Esophagus muscularis mucosa (tissue), 4 donors: ENCODE results near the gene FBXW2.

Experiments
- EP300 ChIP-seq: sonication (generic); formaldehyde crosslinking; IDR thresholded peaks from one replicate; pipeline ENCODE4 v1.6.1; 2017; ENCODE audit warnings: antibody characterized with exemption
- POLR2A ChIP-seq: fragments of 450-650 bp; IDR thresholded peaks from one replicate; pipeline ENCODE4 v1.6.1; 2017; ENCODE audit warnings: antibody characterized with exemption, moderate library complexity, mild to moderate bottlenecking, low read depth
- POLR2AphosphoS5 ChIP-seq, 2 donors: sonication (generic); formaldehyde crosslinking; IDR thresholded peaks; one replicate each; pipeline ENCODE4 v1.6.1; 2017; ENCODE audit warnings: antibody characterized with exemption in 2 of 2
- TF ChIP-seq, protein P1 (sequence below), 3 experiments: fragments of 200-600 bp in 2 of 3; fragments of 450-650 bp in 1 of 3; sonication (generic) in 2 of 3; IDR thresholded peaks; one replicate each; pipeline ENCODE4 v1.5.1; 2017 to 2019; ENCODE audit warnings: antibody characterized with exemption in 3 of 3, mild to moderate bottlenecking in 2 of 3, moderate library complexity in 1 of 3

GRCh38 chr9:120787933-120788332 lies 5.3 kb downstream of the FBXW2 start:
- TF ChIP-seq, protein P1, sequence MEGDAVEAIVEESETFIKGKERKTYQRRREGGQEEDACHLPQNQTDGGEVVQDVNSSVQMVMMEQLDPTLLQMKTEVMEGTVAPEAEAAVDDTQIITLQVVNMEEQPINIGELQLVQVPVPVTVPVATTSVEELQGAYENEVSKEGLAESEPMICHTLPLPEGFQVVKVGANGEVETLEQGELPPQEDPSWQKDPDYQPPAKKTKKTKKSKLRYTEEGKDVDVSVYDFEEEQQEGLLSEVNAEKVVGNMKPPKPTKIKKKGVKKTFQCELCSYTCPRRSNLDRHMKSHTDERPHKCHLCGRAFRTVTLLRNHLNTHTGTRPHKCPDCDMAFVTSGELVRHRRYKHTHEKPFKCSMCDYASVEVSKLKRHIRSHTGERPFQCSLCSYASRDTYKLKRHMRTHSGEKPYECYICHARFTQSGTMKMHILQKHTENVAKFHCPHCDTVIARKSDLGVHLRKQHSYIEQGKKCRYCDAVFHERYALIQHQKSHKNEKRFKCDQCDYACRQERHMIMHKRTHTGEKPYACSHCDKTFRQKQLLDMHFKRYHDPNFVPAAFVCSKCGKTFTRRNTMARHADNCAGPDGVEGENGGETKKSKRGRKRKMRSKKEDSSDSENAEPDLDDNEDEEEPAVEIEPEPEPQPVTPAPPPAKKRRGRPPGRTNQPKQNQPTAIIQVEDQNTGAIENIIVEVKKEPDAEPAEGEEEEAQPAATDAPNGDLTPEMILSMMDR (IDR thresholded peaks at IDR 0.05), result no peak
- TF ChIP-seq EP300 (no peak), POLR2AphosphoS5 (IDR thresholded peaks at IDR 0.05) (no peak), POLR2A (no peak)
